GM19023 (cell line): ENCODE data around the gene ZDHHC14.

Experiments
- ATAC-seq: cut with Tn5 transposase; IDR thresholded peaks from one replicate; pipeline ENCODE4 v1.9.1; 2021; ENCODE audit warnings: mild to moderate bottlenecking, moderate library complexity; ENCODE audit not compliant: unreplicated experiment

ZDHHC14 gene

DNA sequence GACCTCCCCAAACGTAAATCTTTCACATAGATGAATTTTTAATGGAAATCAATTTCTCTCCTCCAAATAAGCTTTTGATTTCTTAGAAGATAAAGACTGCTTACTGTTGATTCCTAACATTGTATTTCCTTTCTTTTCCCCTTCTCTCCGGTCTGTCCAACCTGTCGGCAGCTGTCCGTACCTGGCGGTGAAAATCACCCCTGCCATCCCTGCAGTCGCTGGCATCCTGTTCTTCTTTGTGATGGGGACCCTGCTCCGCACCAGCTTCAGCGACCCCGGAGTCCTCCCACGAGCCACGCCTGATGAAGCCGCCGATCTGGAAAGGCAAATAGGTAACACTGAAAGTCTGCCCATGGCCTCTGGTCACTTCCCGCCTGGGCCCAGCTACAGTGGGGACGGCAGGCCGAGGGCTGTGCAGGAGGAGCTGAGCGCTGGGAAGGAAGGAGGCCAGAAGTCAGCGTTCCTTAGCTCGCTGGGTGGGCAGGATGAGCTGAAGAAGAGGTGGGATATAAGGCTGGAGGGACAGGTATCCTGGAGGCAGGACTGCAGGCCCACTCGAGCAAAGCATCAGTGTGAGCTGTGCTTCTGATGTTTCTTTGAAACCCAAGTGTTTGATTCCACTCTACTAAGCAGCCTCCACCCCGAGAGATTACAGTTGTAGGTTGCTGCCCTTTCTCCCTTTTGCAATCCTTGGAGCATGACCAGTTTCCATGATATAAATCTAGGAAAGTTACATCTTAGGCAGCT, 161.6 kb downstream of the ZDHHC14 start:
- no peak for ATAC-seq

DNA sequence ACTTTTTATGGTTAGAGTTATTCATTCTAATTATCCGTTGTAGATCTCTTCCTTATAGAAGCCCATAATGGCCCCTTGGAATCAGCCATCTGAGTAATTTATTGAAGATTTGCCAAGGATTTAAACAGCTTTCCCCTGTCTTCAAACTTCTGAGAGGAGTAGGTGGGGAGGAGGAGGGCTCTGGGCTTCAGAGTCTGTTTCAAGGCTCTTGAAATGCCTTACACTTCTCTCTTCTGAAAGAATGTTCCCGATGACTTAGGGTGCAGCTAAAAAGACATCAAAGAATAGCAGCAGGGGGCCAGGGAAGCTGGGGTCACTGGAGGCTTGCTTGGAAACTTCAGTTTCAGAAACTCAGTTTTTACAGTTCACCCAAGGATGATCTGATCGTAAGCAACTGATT, 165.3 kb downstream of the ZDHHC14 start:
- no peak for ATAC-seq

DNA sequence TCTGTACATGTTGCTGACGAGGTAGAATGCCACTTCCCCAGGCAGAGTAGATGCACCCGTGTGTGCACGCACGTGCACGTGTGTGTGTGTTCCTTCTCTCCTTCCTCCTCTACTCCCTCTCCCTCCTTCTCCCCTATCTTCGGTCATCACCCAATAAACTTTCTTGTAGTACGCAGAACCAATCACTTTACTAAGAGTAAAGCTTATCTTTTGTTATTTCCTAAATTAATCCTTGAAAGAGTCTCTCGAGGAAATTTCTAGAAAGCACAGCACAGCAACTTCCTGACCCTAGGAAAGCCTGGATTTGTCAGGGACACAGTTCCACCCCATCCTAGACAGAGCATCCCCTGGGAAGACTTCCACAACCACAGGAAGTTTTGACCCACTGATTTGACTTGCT, 166.1 kb downstream of the ZDHHC14 start:
- ATAC-seq: no peak

DNA sequence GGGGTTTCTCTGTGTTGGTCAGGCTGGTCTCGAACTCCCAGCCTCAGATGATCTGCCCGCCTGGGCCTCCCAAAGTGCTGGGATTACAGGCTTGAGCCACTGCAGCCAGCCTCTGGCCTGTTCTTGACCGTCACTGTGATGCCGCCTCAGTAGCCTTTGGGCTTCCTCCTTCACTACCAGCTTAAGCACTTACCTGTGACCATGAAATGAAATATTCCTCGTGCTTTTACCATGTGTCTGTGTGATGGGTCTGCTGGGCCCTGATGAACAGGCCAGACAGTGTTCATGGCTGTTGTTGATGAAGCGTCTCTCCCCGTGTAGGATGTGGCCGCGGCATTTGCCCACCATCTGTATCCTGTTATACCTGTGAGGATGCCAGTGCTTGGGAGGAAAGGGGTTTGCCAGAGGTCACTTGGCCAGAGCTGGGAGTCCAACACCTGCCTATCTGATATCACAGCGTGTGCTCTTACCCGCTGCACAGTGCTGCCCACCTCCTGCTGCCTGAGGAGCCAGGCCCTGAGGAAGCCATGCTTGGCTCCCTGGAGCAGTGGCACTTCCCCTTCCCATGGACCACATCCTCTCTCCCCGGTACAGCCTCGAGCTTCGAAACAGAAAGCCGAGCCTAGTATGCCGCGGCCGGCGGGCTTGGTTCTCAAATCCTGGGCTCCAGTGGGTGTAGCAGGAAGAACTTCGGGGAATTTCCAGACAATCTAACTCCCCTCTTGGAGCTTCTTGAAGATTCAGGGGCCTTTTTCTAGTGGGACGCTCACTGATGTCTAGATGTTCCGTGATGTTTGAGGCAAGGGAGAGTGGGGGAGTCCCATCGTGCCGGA, 167.9 kb downstream of the ZDHHC14 start:
- ATAC-seq: no peak

DNA sequence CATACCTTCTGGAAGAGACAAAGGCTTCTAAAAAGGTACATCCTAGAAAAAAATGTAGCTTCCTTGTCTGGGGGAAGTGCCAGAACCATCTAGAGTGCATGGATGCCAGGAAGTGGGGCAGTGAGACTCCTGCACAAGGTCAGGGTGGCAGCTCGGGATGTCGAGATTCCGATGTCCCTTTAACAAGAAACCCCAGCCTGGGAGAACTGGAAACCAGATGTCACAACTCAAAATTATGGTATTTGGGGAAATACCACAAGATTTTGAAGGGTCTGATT, 168.4 kb downstream of the ZDHHC14 start:
- no peak for ATAC-seq

DNA sequence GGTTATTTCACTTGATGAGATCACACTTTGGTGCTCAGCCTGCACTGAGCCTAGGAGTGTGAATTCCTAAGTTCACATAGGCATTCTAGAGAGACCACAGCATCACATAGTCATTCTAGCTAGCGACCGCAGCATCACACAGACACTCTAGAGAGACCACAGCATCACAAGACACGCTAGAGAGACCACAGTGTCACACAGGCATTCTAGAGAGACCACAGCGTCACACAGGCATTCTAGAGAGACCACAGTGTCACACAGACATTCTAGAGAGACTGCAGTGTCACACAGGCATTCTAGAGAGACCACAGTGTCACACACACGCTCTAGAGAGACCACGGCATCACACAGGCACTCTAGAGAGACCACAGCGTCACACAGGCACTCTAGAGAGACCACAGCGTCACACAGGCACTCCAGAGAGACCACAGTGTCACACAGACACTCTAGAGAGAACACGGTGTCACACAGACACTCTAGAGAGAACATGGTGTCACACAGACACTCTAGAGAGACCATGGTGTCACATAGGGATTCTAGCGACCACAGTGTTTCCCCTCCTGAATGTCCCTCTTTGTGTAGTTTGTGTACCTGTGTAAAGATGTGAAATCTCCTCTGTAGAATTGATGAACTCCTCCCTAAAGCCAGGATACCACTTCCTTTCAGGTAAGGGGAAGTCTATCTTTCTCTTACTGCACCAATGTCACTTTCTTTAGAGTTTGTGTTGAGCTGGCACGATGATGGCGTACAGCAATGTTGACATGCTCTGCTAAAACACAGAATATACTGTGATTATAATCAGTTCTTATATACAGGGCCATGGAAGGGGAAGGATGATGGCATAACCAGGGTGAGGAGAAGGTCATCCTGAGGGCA, 169.4 kb downstream of the ZDHHC14 start:
- ATAC-seq: no peak

DNA sequence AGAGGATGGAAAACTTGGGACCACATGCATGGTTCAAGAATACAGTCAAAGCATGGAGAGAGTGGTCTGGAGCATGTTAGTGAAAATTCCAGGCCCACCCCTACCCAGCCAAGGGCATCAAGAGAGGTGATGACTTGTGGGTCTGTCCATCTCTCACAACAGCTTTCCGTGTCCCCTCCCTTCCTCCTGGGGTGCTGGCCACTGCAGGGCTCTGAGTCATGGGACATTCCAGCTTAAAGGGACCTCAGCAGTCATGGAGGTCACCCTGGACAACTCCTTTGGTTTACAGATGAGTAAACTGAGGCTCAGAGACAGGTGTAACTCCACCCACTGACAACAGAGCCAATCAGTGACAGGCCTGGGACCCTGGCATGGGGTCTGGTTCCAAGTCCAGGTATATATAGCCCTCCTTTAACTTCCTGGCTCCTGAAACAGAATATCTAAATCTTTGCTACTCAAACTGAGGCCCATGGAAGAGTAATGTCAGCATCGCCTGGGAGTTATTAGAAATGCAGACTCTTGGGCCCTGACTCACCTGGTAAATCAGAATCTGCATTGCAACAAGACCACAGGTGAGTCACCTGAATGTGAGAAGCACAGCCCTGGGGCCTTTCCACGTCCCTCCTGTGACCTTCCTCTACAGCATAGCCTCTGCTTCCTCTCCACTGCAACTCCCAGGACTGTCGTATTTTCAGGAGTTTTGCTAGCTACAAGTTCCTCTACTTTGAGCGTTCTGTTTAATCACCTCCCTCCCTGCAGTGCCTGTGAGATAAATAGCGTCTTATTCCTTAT, 170.2 kb downstream of the ZDHHC14 start:
- no peak for ATAC-seq

DNA sequence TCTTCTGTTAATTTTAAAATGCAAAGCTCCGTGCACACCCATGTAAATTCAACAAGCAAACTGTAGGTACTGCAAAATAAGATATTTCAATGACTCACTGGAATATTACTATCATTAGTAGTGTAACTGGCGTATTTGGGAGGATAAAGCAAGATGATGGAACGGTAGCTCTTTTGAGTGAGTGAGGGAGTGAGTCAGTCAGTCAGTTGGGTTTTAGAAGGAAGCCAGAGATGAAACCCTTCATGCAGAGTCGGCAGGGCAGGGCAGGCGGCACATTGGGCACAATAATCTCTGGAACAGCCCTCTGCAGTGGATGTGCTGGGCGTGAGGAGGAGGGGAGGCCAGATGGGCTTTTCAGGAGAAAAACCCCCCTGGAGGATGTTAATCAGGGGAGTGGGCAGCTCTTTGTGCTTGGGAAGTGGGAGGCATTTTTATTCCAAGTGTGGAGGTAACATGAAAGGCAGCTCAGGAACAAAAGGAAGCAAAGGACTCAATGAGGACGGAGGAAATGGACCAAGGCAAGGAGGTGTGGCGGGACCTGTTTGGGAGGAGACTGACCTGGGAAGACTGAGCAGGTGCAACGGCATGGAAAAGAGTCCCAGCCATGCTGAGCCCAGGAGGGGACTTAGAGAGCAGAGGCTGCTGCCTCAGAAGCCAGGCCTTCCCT, 171.2 kb downstream of the ZDHHC14 start:
- no peak for ATAC-seq

DNA sequence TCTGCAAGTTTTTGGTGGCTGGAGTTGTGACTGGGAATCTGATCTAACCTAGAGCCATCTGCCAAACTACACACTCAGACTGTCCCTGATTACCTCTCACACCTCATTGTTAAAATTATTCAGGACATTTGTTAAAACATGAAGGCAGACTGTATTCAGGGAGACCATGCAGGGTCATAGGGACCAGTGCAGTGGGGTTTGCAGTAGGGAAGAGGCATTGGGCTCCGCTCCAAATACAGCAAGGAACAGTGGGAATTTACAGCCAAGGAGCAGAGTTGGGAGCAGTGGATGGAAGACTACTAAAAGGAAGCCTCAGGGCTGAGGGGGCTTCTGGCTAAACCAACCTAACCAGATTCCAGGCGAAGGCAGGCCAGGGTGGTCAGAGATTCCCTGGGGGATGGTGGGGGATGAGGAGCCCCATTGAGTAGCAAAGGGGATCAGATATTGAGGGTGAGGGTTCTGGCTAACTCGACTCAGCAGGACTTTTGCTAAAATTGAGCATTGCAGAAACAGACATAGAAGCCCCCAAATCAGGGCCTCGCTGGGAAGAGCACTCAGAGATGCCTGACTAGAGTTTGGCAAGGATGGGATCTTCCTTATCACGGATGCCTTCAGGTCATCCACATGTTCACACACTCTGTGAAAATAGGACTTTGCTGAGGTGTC, 172.0 kb downstream of the ZDHHC14 start:
- no peak for ATAC-seq

DNA sequence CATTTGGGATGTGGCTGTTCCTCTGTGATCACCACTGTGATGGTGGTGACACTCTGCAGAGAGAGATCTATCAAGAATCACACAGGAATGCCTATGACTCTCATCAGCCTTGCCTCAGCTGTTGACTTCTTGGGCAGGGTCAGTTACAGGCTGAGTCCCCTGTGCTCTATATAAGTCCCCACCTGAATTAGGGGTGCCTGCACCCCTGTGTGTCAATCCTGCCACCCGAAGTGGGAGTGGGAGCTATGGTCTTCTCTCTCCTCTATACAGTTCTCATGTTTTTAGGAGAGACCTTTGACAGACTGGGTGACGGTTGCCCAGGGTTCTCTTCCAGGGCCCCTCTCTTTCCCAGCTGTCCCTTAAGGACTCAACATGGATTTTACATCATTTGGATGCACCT, 173.8 kb downstream of the ZDHHC14 start:
- ATAC-seq: no peak

DNA sequence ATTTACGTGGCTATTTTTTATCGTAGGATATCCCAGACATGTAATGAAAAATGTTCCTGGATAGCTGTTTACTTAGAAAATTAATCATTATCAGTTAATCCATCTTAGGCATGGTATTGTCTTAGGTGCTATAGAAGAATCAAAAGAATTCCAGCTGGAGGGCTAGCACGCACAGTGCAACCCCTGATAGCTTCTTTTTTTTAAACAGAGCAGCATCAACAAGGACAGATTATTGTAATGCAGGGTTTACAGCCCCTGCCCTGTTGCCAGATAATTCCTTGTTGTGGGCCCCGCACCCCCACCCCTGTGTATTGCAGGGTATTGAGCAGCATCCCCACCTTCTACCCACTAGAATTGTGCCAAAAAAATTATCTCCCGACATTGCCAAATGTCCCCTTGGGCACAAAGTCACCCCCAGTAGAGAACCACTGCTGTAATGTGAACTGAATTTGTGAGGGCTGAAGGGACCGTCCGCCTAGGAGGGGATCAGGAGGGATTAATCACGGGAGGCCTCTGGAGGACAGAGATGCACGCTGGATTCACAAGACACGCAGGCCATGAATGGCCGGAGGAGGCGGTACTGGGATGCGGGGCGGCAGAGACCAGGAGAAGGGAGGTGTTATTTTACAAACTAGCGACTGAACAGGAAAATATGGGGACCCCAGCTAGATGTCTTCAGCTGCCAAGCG, 174.6 kb downstream of the ZDHHC14 start:
- ATAC-seq: no peak

DNA sequence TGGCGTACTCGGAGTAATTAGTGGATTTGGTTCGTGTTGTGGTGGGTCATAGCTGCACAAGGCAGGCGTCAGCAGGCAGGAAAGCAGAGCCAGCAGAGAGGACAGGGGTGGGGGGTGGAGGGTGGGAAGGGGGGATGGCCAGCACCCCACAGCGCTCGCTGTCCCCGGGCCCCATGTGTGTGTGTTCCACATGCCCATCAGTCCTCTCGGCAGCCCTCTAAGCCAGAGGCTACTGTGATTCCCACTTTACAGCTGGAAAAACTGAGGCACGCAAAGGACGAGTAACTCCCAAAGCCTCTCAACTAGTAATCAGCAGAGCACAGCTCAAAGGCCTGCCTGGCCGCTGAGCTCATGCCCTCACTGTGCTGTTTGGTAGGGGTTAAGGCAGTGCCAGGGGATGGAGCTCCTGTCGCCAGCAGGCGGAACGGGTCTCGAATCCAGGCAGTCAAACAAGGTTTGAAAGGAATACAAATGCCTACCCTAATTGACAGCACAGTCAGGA, 175.2 kb downstream of the ZDHHC14 start:
- ATAC-seq: no peak

DNA sequence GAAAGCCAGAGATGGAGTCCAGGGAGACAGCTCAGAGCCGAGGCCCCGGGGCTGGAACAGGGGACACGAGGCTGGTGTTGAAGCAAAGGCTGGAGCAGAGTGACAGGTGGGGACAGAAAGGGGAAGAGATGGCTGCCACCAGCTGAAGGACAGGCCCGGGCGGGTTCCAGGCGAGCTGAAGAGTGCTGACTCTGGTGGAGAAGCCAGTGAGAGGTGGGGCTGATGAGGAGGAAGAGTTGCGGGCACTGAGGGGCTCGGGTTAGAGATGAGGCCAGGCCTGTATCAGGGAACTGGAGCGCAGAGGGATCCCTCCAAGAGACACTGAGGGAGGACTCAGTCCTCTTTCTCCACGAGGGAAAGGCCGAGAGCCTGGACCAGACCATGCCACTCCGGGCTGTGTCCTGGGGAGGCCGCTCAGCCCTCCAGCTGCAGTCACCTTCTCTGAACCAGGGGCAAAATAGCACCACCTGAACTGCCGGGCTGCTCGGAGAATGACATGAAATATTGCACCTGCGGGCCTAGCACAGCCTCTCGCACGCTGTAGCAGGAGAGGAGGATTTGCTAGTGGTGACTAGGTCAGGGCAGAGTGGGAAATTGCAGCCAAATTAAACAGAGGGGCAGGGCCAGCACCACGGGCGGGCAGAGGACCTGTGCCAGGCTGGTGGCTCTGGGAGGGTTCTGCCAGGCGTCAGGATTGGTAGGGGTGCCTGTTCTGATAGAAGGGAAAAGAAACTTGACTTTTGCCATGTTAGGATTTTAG, 175.9 kb downstream of the ZDHHC14 start:
- no peak for ATAC-seq

DNA sequence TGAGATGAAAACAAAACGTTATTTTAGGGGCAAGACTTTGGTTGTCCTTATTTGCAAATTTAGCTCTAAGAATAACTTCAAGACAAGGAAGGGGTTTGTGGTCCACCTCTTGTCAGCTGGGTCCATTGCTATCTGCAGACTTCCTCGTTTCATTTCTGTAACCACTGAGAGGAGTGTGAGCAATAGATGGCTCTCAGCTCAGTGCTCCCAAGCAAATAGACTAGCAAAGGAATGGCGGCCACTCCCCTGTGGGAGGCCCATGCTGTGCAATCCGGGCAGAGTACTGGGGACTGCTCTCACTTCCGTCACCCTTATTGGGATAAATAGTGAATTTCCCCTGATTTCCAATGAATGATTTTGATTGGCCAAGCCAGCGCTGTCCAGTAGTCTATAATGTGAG, 176.6 kb downstream of the ZDHHC14 start:
- peak; percentile 59 for ATAC-seq

DNA sequence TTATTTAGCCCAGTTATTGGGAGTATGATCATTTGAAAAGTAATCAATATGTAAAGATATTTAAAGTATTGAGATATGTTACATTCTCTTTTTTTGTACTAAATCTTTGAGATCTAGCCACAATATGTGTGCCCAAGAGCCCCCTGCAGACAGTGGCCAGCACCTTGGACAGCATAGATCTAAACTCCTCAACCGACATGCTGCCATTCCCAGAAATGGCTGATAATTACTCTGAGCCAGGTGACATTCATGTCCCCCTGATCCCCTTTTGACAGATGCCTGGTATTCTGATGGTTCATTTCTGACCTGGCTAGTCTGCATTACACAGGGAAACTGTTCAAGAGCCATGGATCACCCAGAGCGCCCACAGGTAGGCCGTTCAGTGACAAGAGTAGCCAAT, 177.1 kb downstream of the ZDHHC14 start:
- ATAC-seq: no peak

DNA sequence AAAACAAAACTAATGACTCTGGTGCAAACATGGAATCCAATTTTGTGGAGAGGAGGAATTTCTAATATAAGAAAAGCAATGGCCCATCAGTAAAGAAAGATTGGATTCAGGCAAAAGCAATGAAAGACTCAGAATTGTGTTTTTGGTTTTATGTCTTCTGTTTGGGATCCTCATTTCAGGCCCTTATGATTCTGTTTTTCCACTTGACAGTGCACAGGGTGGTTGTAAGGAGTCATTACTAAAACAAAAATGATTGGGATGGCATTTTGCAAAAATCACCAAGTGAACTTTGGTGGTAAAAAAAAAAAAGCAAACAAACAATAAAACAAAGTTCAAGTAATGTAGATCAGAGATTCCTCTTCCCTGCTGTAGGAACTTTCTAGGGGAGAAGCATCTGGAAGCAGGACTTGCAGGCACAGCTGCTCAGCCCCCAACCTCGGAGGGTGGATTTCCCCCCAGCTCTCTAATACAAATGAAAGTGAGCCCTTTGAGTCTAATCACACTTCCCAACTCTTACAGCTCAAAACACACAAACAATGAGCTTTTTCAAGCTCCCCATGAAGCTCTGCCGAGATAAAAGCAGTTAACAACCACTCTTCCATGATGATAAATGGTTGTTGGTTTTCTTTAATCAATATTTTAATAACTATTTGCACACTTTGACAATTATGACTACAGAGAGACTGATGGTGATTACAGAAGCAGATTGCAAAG, 177.7 kb downstream of the ZDHHC14 start:
- ATAC-seq: no peak

DNA sequence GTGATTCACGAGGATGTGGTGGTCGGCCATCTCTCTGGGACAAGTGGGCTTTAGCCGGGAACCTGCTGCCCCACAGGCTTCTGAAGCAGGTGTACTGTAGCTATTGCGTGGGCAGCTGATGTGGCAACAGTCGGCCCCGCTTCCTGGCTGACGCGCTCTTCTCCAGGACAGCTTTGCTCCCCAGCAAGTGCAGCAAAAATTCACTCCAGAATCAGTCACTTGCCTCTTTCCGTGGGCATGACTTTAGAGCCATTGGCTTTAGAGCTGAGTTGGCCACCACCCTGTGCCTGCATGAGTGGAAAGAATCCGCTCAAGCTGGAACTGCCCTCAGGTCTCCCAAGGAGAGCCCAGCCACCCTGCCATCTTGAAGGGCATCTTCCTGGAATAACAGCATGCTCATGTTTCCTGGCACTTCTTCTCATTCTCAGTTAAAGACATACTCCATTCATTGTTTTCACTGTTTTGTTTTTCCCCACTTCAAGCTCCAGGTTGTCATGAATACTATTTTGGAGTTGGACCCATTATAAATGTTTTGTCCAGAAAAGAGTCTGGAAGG, 178.3 kb downstream of the ZDHHC14 start:
- no peak for ATAC-seq
